NCI-H446 (cell line): Measurements from ENCODE around the gene ZKSCAN4.

Experiments
- DNase-seq, 2 experiments: peaks; one replicate each; lab custom pipeline; 2025; lab: John Stamatoyannopoulos, UW

Gene ZKSCAN4

GRCh38 chr6:28248916-28249315, 3.2 kb downstream of the ZKSCAN4 start:
- no peak for DNase-seq

GRCh38 chr6:28245206-28245941, 6.7 kb downstream of the ZKSCAN4 start:
- DNase-seq: no peak

- no peak for DNase-seq
These were observed 8.1 kb downstream of the ZKSCAN4 start for GRCh38 chr6:28243946-28244345.

GRCh38 chr6:28240471-28240870, 11.6 kb downstream of the ZKSCAN4 start:
- DNase-seq: no peak

- no peak for DNase-seq
These were observed 12.4 kb downstream of the ZKSCAN4 start for GRCh38 chr6:28239636-28240035.

- DNase-seq: no peak
These were observed 16.1 kb downstream of the ZKSCAN4 start for GRCh38 chr6:28235912-28236452.

- DNase-seq: no peak
These were observed 19.3 kb downstream of the ZKSCAN4 start for GRCh38 chr6:28232785-28233184.

GRCh38 chr6:28226460-28226859, 25.6 kb downstream of the ZKSCAN4 start:
- no peak for DNase-seq

GRCh38 chr6:28225056-28225834, 26.8 kb downstream of the ZKSCAN4 start, which contains the start of gene ZSCAN9:
TSS of gene ZSCAN9 (plus strand) at chr6:28225275. CDS start at chr6:28227085, 1,810 bp downstream.
- DNase-seq: peak; percentile 67 to 85

GRCh38 chr6:28224131-28225055, 27.7 kb downstream of the ZKSCAN4 start:
- DNase-seq: no peak

GRCh38 chr6:28220257-28221133, 31.6 kb downstream of the ZKSCAN4 start:
- no peak for DNase-seq

- DNase-seq: peak in 1 of 2 experiments; percentile 70
These were observed 33.5 kb downstream of the ZKSCAN4 start for GRCh38 chr6:28218312-28219248.

GRCh38 chr6:28217890-28218289, 34.2 kb downstream of the ZKSCAN4 start:
- no peak for DNase-seq

- peak in 1 of 2 experiments; percentile 12 for DNase-seq
These were observed 36.6 kb downstream of the ZKSCAN4 start for GRCh38 chr6:28215425-28215824.

GRCh38 chr6:28213213-28213523, 38.9 kb downstream of the ZKSCAN4 start:
- no peak for DNase-seq

GRCh38 chr6:28212510-28213212, 39.4 kb downstream of the ZKSCAN4 start:
- DNase-seq: peak; percentile 79 to 89

- DNase-seq: no peak
These were observed 40.1 kb downstream of the ZKSCAN4 start for GRCh38 chr6:28211840-28212509.

- DNase-seq: no peak
These were observed 42.1 kb downstream of the ZKSCAN4 start for GRCh38 chr6:28209753-28210535.
